ENCODE measurements around the gene C3orf38. TPM values are rescaled to one million over a fixed set of nuclear protein-coding genes. Genes with fewer than 3 reads are reported as not detected.

C3orf38 gene
- polyA plus RNA-seq, 1 experiment = 8.3 TPM

DNA sequence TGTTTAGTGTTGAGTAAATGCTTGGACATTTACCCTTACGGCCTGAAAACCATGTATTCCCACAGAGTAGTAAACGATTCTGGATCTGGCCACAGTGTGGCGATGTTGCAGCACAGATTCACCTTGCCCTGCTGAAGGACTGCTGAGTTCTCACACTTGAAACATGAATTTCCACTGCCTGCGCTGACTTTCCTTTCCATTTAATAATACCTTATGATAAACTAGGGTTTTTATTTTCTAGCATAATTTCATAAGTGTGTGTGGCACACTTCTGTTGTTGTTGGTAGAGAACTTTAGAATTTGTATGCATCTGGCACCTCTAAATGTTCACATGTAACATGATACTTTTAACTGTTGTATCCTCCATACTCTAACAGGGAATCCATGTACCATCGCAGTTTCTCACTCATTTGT, 53.9 kb downstream of the C3orf38 start:
- TF ChIP-seq, protein P1, sequence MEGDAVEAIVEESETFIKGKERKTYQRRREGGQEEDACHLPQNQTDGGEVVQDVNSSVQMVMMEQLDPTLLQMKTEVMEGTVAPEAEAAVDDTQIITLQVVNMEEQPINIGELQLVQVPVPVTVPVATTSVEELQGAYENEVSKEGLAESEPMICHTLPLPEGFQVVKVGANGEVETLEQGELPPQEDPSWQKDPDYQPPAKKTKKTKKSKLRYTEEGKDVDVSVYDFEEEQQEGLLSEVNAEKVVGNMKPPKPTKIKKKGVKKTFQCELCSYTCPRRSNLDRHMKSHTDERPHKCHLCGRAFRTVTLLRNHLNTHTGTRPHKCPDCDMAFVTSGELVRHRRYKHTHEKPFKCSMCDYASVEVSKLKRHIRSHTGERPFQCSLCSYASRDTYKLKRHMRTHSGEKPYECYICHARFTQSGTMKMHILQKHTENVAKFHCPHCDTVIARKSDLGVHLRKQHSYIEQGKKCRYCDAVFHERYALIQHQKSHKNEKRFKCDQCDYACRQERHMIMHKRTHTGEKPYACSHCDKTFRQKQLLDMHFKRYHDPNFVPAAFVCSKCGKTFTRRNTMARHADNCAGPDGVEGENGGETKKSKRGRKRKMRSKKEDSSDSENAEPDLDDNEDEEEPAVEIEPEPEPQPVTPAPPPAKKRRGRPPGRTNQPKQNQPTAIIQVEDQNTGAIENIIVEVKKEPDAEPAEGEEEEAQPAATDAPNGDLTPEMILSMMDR (IDR thresholded peaks at IDR 0.05; ENCODE audit: insufficient read depth, low read depth, low read length) = peak; percentile 88
- H3K27me3 ChIP-seq (ENCODE audit: control insufficient read depth, insufficient read depth, low read length) = no peaks in the 10 kb centered on the region
- no peaks in the 10 kb centered on the region for H3K36me3 ChIP-seq (ENCODE audit: control insufficient read depth, insufficient read depth, low read length)
- no peak overlapping the region for H3K4me3 ChIP-seq (ENCODE audit: low read depth, low read length)
- ChIA-PET CTCF (interaction anchor here (1.0 kb wide), 1 partner anchor 1888 kb away, joined by 3 read pairs; no protein-coding TSS in a partner anchor), POLR2A (no interaction called here)
- DNase-seq (ENCODE audit: low read depth) = peak; percentile 12

Other genes with a start within 250 kb of the C3orf38 start
- gene CGGBP1, start 91.0 kb upstream of the C3orf38 start, polyA plus RNA-seq (2011; rRNA removed) = 52.3 and 91.6 TPM in 2 replicates
- 2.0 and 4.2 TPM in 2 replicates for gene ZNF654, start 90.7 kb upstream of the C3orf38 start, polyA plus RNA-seq (2011; rRNA removed)

All from BJ (cell line).